ENCODE data around the gene ITPR1. TPM values are rescaled to one million over a fixed set of nuclear protein-coding genes. Genes with fewer than 3 reads are reported as not detected.

ITPR1 gene
- total RNA-seq, 4 donors from 2014 or later: 184 to 305 (median 218) TPM

DNA sequence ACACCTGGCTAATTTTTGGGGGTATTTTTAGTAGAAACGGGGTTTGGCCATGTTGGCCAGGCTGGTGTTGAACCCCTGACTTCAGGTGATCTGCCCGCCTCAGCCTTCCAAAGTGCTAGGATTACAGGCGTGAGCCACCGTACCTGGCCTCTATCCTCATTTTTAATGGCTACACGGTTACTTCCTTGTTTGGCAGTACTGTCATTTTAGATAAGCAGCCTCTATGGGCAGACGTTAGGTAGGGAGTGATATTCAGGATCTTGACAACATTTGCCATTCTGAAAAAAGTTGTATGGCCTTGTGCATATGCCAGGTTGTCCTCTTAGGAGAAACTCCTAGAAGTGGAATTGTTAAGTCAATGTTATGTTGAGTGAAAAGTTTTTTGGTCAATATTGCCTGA, 141.7 kb downstream of the ITPR1 start:
- H3K36me3 ChIP-seq: peaks cover 0 to 13% of the 10 kb centered on the region in 2 donors
- no peaks in the 10 kb centered on the region for H3K9me3 ChIP-seq
- no peaks in the 10 kb centered on the region for H3K27me3 ChIP-seq
- H3K27ac ChIP-seq: no peak overlapping the region
- TF ChIP-seq POLR2A (IDR thresholded peaks at IDR 0.05) (no peak), EP300 (IDR thresholded peaks at IDR 0.05) (no peak), POLR2AphosphoS5 (IDR thresholded peaks at IDR 0.05) (no peak)
- TF ChIP-seq, protein P1, sequence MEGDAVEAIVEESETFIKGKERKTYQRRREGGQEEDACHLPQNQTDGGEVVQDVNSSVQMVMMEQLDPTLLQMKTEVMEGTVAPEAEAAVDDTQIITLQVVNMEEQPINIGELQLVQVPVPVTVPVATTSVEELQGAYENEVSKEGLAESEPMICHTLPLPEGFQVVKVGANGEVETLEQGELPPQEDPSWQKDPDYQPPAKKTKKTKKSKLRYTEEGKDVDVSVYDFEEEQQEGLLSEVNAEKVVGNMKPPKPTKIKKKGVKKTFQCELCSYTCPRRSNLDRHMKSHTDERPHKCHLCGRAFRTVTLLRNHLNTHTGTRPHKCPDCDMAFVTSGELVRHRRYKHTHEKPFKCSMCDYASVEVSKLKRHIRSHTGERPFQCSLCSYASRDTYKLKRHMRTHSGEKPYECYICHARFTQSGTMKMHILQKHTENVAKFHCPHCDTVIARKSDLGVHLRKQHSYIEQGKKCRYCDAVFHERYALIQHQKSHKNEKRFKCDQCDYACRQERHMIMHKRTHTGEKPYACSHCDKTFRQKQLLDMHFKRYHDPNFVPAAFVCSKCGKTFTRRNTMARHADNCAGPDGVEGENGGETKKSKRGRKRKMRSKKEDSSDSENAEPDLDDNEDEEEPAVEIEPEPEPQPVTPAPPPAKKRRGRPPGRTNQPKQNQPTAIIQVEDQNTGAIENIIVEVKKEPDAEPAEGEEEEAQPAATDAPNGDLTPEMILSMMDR (IDR thresholded peaks at IDR 0.05): no peak
- 78 to 83% methylated on average over 2 to 6 of the region's 6 CpGs for WGBS, 2 donors (ENCODE audit: low coverage in 1 of 2)
- H3K4me1 ChIP-seq: peaks cover 0 to 18% (median 0%) of the 10 kb centered on the region in 3 donors
- no peak for ATAC-seq
- no peak overlapping the region for H3K4me3 ChIP-seq

DNA sequence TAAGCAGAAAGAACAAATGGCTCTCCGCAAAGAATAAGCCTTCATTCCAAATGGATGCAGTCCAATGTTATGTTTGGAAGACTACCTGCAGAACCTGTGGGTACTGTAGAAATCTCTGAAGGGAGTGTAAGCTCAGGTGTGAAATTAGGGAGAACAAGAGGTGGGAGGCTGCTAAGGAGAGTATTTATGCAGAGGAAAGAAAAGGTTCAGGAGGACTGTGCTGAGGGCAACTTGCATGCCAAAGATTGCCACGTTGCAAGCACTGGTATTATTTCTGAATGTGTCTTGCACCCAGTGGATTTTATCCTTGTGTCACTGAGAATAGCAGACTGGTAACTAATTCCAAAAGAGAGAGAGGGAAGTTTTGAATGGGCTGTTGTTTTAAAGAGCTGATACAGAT, 144.1 kb downstream of the ITPR1 start:
- TF ChIP-seq EP300 (IDR thresholded peaks at IDR 0.05) (no peak), POLR2AphosphoS5 (IDR thresholded peaks at IDR 0.05) (no peak), POLR2A (IDR thresholded peaks at IDR 0.05) (no peak)
- TF ChIP-seq, protein P1 (IDR thresholded peaks at IDR 0.05): no peak
- Histone ChIP-seq H3K4me3 (no peak overlapping the region), H3K27ac (no peak overlapping the region), H3K9me3 (no peaks in the 10 kb centered on the region), H3K27me3 (no peaks in the 10 kb centered on the region), H3K36me3 (peaks cover 0 to 20% of the 10 kb centered on the region in 2 donors), H3K4me1 (peaks cover 0 to 27% (median 0%) of the 10 kb centered on the region in 3 donors)
- ATAC-seq: no peak
- 46 to 58% methylated on average over 2 of the region's 2 CpGs for WGBS, 2 donors (ENCODE audit: low coverage in 1 of 2)

DNA sequence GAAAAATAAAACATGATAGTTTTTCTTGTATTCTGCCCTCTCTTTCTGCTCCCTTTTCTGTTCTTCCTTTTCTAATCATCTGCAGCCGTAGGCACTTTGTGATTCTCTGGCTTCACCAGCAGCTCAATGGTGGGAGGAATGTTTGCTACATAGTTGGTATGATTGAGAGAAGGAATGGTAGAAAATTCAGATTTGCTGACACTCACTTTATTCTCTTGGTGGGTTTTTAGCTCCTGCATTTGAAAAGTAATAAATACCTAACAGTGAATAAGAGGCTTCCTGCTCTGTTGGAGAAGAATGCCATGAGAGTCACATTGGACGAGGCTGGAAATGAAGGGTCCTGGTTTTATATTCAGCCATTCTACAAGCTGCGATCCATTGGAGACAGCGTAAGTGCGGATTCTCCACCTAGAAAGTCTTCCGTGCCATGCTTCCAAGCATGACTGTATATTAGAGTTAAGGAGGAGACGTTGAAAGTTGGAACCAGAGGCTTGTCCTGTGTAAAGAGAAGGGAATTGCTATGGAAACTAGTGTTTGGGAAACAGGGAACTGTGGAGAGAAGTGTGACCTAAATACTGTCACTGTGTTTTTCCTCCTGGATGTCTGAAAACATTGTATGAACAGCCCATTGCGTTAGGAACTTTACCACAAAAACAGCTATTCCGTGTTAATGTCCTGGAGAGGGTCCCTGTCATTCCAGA, 148.9 kb downstream of the ITPR1 start:
- peaks cover 0 to 45% (median 15%) of the 10 kb centered on the region in 3 donors for H3K4me1 ChIP-seq
- TF ChIP-seq POLR2AphosphoS5 (IDR thresholded peaks at IDR 0.05): no peak
- TF ChIP-seq, protein P1 (IDR thresholded peaks at IDR 0.05): no peak
- no peak for TF ChIP-seq POLR2A (IDR thresholded peaks at IDR 0.05)
- TF ChIP-seq EP300 (IDR thresholded peaks at IDR 0.05): no peak
- H3K36me3 ChIP-seq: peaks cover 0 to 45% of the 10 kb centered on the region in 2 donors
- peak overlapping the region; percentile 71 to 88 (median 80) for H3K27ac ChIP-seq
- no peak overlapping the region for H3K4me3 ChIP-seq
- no peaks in the 10 kb centered on the region for H3K9me3 ChIP-seq
- WGBS, 2 donors (ENCODE audit: low coverage in 1 of 2): 43 to 56% methylated on average over 9 of the region's 9 CpGs
- H3K27me3 ChIP-seq: no peaks in the 10 kb centered on the region
- ATAC-seq: peak; percentile 66

DNA sequence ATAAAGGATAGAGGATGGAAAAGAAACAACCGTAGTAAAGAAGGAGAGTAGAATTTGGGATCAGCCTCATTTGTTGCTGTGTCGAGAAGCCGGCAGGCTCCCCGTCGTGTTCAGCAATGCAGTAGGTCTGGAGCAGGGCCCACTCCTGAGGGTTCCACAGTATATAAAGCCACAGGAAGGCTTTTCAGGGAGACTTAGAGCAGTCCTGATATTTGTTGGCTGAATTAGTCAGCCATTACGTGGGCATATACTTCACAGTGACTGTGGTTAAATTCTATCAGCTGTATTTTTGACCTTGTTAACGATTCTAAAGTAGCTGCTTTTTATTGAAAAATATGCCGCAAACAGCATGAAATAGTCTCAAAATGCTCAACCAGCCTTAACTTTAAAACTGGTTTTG, 149.5 kb downstream of the ITPR1 start:
- Histone ChIP-seq H3K27ac (peak overlapping the region; percentile 71 to 88 (median 80)), H3K4me1 (peaks cover 0 to 39% (median 15%) of the 10 kb centered on the region in 3 donors), H3K4me3 (no peak overlapping the region), H3K36me3 (peaks cover 0 to 51% of the 10 kb centered on the region in 2 donors), H3K27me3 (no peaks in the 10 kb centered on the region), H3K9me3 (no peaks in the 10 kb centered on the region)
- WGBS, 2 donors (ENCODE audit: low coverage in 1 of 2): 50 to 58% methylated on average over 8 of the region's 8 CpGs
- no peak for ATAC-seq
- TF ChIP-seq POLR2A (IDR thresholded peaks at IDR 0.05) (no peak), POLR2AphosphoS5 (IDR thresholded peaks at IDR 0.05) (no peak), EP300 (IDR thresholded peaks at IDR 0.05) (no peak)

DNA sequence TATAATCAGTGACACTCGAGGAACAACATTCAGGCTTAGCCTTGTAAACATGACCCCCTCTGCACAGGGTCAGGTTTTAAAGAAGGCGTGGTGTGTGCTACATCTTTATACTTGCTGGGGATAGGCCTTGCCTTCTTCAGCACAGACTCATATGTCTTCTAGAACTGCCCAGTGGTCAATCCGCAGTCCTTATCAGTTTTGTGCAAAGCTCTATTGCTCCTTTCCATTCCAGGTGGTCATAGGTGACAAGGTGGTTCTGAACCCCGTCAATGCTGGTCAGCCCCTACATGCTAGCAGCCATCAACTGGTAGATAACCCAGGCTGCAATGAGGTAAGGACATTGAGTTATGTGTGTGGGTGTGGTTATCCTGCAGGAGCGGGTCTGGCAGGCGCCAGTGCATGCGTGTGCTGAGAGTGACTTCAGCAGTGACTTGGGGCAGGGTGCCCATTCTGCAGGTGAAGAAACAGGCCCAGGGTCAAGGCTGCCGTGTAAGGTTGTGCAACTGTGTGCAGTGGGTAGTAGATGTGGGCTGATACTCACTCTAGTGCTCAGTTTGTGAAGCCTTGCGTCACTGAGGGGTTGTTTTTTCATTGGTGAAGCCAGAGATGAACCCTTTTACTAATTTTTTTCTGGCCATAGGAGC, 150.9 kb downstream of the ITPR1 start:
- peak; percentile 34 for ATAC-seq
- Histone ChIP-seq H3K9me3 (no peaks in the 10 kb centered on the region), H3K4me3 (no peak overlapping the region), H3K27ac (peak overlapping the region; percentile 69 to 88 (median 70)), H3K4me1 (peaks cover 0 to 38% (median 15%) of the 10 kb centered on the region in 3 donors), H3K27me3 (no peaks in the 10 kb centered on the region), H3K36me3 (peaks cover 0 to 64% of the 10 kb centered on the region in 2 donors)
- TF ChIP-seq EP300 (IDR thresholded peaks at IDR 0.05): no peak
- no peak for TF ChIP-seq POLR2AphosphoS5 (IDR thresholded peaks at IDR 0.05)
- TF ChIP-seq POLR2A (IDR thresholded peaks at IDR 0.05): no peak
- TF ChIP-seq, protein P1 (IDR thresholded peaks at IDR 0.05): no peak
- 68 to 79% methylated on average over 3 to 9 of the region's 9 CpGs for WGBS, 2 donors (ENCODE audit: low coverage in 1 of 2)

All from gastroesophageal sphincter (tissue), 4 donors.